HG03064 (cell line): ENCODE data around the gene CHRNA7.

Experiments
- ATAC-seq: cut with Tn5 transposase; IDR thresholded peaks from one replicate; pipeline ENCODE4 v1.9.1; 2021; ENCODE audit warnings: low read depth; ENCODE audit not compliant: unreplicated experiment

Gene CHRNA7

DNA sequence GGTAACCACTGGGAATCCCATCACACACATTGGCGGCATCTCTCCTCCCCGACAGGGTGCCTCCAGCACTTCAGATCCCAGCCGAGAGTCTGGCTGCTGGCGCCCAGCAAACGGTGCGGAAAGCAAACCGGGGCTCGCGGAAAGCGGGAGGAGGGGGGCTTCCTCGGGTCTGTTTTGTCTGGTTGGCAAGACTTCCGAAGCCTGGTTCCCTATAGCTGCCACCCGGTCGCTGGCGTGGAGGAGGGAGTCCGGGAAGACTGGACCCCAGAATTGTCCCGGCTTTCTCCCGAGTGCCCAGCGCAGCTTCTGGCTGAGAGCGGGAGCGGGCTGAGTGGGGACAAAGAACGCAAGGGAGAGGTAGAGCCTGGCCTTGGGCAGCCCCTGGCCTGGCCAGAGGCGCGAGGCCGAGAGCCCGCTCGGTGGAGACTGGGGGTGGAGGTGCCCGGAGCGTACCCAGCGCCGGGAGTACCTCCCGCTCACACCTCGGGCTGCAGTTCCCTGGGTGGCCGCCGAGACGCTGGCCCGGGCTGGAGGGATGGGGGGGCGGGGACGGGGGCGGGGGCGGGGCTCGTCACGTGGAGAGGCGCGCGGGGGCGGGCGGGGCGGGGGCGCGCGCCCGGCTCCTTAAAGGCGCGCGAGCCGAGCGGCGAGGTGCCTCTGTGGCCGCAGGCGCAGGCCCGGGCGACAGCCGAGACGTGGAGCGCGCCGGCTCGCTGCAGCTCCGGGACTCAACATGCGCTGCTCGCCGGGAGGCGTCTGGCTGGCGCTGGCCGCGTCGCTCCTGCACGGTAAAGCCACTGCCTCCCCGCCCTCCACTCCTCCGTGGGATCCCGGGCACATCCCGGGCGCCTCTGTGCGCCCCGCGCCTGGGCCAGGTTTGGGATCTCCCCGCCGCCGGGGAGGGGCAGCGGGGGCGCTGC lies at the start of gene CHRNA7:
Gene CHRNA7, plus strand, starts transcription at position 654 of the 920 bp plus-strand sequence. Its CDS starts 80 bp downstream, at position 734.
- ATAC-seq = no peak

DNA sequence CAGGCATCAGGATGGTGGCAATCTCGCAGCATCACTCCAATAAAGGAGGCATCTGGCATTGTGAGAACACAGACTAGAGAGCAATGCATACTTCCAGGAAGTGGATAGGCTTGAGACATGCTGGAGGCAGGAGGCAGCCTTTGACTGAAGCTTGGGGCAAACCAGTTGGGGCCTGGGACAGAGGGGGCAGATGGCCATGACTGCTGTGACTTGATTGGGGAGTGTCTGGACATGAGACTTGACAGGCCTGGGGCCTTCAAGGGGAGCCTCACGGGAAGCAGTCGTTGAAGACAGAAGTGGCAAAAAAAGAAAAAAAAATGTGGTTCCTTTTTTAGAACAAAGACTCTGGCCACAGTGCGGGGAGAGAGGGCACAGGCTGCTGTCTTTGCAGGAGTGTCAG lies 44.7 kb upstream of the CHRNA7 start:
- no peak for ATAC-seq

GRCh38 chr15:31993062-31993461 lies 37.3 kb upstream of the CHRNA7 start:
- no peak for ATAC-seq

DNA sequence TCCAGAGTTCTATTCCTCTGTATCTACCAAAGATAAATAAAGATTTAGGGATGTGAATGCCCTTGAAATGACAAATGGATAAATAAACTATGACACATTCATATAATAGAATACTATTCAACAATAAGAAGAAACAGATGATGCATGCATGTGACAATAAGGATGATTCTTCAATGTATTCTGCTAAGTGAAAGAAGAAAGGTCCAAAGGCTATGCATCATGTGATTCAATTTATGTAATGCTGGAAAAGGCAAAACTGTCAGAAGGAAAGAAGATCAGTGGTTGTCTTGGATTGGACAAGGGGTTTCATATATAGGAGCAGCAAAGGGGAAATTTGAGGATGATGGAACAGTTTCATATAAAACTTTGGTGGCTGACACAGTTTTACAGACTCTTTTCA lies 32.6 kb upstream of the CHRNA7 start:
- ATAC-seq = no peak

GRCh38 chr15:32003558-32003957 lies 26.8 kb upstream of the CHRNA7 start:
- no peak for ATAC-seq

GRCh38 chr15:32004249-32004648 lies 26.1 kb upstream of the CHRNA7 start:
- no peak for ATAC-seq

- no peak for ATAC-seq
Observed at GRCh38 chr15:32007355-32007960, 22.9 kb upstream of the CHRNA7 start.

GRCh38 chr15:32014953-32015352 lies 15.4 kb upstream of the CHRNA7 start:
- no peak for ATAC-seq

- no peak for ATAC-seq
Observed at GRCh38 chr15:32020156-32020555, 10.2 kb upstream of the CHRNA7 start.

DNA sequence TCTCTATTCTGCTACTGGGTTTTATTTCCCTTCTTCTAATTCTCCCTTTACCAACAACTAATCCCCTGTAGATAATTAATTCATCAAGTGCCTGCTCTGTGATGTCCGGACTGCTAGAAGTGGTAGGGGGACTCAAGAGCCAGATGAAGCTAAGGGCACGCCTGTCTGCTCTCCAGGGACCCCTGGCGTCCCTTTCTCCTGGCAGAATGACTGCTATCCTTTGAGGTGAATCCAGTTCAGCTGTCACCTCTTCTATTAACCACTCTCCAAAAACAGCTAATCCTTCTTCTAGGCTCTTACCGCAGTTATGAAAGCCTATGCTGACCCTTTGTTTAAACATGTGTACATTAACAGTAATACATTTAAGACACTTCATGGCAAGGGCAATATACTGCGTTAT lies 1.4 kb upstream of the CHRNA7 start:
- no peak for ATAC-seq

DNA sequence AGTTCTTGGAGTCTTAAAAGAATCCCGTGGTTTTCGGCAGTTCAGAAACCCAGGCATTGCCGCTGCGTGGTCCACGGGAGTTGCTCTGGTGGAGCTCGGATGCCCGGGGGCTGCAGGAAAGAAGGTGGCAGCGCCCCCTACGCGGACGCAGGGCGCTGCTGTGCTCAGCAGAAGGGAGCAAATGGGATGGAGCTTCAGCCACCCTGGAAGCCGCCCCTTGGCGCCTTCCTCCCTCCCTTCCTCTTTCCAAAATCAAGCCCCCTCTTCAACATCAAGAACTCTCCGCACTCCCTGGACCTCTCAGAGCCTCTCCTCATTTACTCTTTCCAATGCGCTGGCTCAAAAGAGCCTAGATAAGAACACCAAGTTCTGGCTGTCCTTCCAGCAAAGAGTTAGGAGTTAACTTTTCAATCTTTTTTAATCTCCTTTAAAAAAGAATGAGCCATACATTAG lies 880 bp upstream of the CHRNA7 start:
- no peak for ATAC-seq

GRCh38 chr15:32030795-32031194 lies 480 bp downstream of the CHRNA7 start:
- no peak for ATAC-seq

- ATAC-seq = no peak
Observed at GRCh38 chr15:32033186-32033890, 3.0 kb downstream of the CHRNA7 start.

GRCh38 chr15:32034106-32034505 lies 3.8 kb downstream of the CHRNA7 start:
- ATAC-seq = no peak

DNA sequence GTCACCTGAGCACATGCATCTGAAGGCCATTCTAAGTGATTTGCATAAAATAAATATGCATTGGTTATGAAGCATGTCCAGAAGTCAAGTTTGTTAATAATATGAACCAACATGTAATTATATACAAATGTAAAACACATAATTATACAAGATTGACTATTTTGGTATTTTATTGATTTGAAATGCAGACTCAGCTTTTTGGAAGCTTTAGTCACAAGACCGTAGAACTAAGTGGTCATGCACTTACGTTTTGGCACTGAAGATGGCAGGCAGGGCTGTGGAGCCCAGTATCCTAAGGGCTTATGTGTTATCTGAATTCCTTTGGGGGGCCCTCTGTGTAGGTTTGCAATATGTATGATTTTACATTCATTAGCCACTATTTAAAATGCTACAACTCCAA lies 5.0 kb downstream of the CHRNA7 start:
- no peak for ATAC-seq

DNA sequence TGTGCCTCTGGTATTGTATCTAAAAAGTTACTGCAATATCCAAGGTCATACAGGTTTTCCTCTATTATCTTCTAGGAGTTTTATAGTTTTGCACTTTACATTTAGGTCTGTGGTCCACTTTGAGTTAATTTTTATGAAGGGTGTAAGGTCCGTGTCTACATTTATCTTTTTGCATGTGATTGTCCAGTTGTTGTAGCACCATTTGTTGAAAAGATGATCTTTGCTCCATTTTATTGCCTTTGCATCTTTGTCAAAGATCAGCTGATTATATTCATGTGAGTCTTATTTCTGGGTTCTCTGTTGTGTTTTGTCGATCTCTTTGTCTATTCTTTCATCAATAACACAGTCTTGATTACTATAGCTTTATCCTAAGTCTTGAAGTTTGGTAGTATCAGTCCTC lies 6.7 kb downstream of the CHRNA7 start:
- ATAC-seq = no peak

GRCh38 chr15:32041294-32041693 lies 11.0 kb downstream of the CHRNA7 start:
- ATAC-seq = no peak

DNA sequence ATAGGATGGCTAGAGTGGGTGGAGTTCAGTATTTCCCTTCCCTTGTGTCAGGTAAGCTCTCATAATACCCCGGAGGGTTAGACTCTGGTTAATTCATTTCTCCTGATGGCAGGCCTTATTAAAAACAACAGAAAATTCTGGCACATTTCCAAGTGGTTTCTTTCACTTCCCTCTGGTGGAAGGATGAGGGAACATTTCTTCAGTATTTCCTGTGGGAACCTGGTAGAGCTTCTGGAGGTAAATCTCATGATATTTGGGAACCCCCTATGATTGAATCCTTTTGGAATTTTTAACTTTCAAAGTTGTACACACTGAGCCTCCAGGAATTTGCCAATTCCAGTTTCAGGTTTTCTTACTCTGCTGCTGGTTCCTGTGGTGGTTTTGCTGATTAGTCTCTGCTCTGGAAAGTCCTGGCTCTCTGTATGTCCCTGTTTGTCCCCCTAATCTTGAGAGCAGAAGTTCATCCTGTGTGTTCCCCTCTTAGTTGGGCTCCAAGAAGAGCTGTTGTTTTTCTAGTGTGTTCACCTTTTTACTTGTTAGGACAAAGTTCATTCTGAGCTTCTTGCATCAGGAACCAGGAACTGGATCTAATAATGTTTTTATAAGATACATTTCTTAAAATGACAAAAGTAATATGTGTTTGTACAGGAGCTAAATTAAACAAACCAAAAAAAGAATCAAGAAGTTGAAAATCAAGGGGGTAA lies 12.1 kb downstream of the CHRNA7 start:
- ATAC-seq = no peak

GRCh38 chr15:32053719-32054118 lies 23.4 kb downstream of the CHRNA7 start:
- no peak for ATAC-seq

DNA sequence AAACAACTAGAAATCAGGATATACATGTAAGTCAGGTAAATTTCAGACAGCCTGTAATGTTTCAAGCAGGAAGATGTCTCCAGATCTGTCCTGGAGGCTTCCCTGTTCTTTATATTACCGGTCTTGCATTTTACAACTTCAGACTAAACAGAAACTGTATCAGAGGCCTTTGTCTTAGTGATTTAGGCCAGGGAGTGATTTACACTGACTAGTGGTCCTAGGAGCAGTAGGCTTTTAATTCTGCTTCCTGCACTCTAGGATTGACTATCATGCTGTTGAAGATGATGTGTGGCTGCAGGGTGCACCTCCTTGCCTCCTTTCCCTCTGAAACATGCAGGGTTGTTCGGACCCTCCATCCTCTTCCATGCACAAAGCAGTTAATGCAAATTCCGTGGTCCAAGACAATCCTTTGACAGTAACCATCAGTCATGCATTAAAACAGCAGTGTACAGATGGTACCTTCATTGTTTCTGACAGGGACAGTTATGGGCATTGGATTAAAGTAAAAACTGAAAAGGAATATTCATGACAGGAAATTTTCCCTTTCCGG lies 27.6 kb downstream of the CHRNA7 start:
- no peak for ATAC-seq
